Upper lobe of right lung (tissue), 1 donor: ENCODE measurements around the gene NOL9. TPM values are rescaled to one million over a fixed set of nuclear protein-coding genes. Genes with fewer than 3 reads are reported as not detected.

Source experiments
- ATAC-seq: fragments of 200-7000 bp; cut with Tn5 transposase; one replicate; pipeline ENCODE4 v1.9.1; 2020; ENCODE audit warnings: mild to moderate bottlenecking, moderate library complexity
- DNase-seq: peaks from one replicate; pipeline ENCODE4 v3.0.0-alpha.2; 2020
- H3K27ac ChIP-seq: fragments of 200-600 bp; one replicate; pipeline ENCODE4 v1.8.0; 2022
- H3K27me3 ChIP-seq: fragments of 200-600 bp; one replicate; pipeline ENCODE4 v1.8.0; 2022; ENCODE audit warnings: mild to moderate bottlenecking
- H3K36me3 ChIP-seq: fragments of 200-600 bp; one replicate; pipeline ENCODE4 v1.8.0; 2022
- H3K4me1 ChIP-seq: fragments of 200-600 bp; one replicate; pipeline ENCODE4 v1.8.0; 2022
- H3K4me3 ChIP-seq: fragments of 200-600 bp; one replicate; pipeline ENCODE4 v1.8.0; 2022; ENCODE audit warnings: mild to moderate bottlenecking
- H3K9me3 ChIP-seq: fragments of 200-600 bp; one replicate; pipeline ENCODE4 v1.8.0; 2022
- CTCF ChIP-seq: fragments of 200-600 bp; IDR thresholded peaks from one replicate; pipeline ENCODE4 v1.8.0; 2022; ENCODE audit warnings: antibody characterized with exemption
- intact Hi-C: fragments of 100-400 bp; cut with DNase I; formaldehyde crosslinking; loops from one replicate; pipeline ENCODE4 v1.11.0; 2022
- total RNA-seq: library from RNA; stranded (reverse); fragmentation: NEBNext Ultra II Directional; extraction: Animal tissue kit (Norgen Biotek cat#: 25700); gene quantifications from one replicate; pipeline ENCODE4 v1.2.1, GENCODE V29; 2021
- donor health status: DM: no; HTN: yes; CAD: no; lungs with severe emphysema.

The NOL9 gene
- total RNA-seq, 1 donor from 2014 or later = 23.6 TPM

- Histone ChIP-seq H3K27me3 (no peaks in the 10 kb centered on the region), H3K9me3 (no peaks in the 10 kb centered on the region), H3K36me3 (peaks cover 4% of the 10 kb centered on the region), H3K4me3 (no peak overlapping the region), H3K27ac (no peak overlapping the region), H3K4me1 (no peaks in the 10 kb centered on the region)
- no peak for TF ChIP-seq CTCF
- no peak for DNase-seq
- intact Hi-C loops = no loop called here
- peak; percentile 24 for ATAC-seq
These were observed 34.2 kb downstream of the NOL9 start for GRCh38 chr1:6519935-6520671.

- TF ChIP-seq CTCF = no peak
- Histone ChIP-seq H3K27ac (no peak overlapping the region), H3K9me3 (no peaks in the 10 kb centered on the region), H3K36me3 (no peaks in the 10 kb centered on the region), H3K4me1 (no peaks in the 10 kb centered on the region), H3K27me3 (no peaks in the 10 kb centered on the region), H3K4me3 (no peak overlapping the region)
- DNase-seq (no peak), ATAC-seq (no peak)
- intact Hi-C loops = no loop called here
These were observed 34.8 kb downstream of the NOL9 start for GRCh38 chr1:6519491-6519934.

GRCh38 chr1:6517435-6517851 lies 36.9 kb downstream of the NOL9 start:
- Histone ChIP-seq H3K27ac (no peak overlapping the region), H3K4me1 (no peaks in the 10 kb centered on the region), H3K9me3 (no peaks in the 10 kb centered on the region), H3K36me3 (no peaks in the 10 kb centered on the region), H3K4me3 (no peak overlapping the region), H3K27me3 (no peaks in the 10 kb centered on the region)
- intact Hi-C loops = no loop called here
- no peak for DNase-seq
- ATAC-seq = no peak
- no peak for TF ChIP-seq CTCF

GRCh38 chr1:6515771-6516170 lies 38.5 kb downstream of the NOL9 start:
- no peak for DNase-seq
- no peak overlapping the region for H3K27ac ChIP-seq
- no peak overlapping the region for H3K4me3 ChIP-seq
- H3K9me3 ChIP-seq = no peaks in the 10 kb centered on the region
- intact Hi-C loops = no loop called here
- no peaks in the 10 kb centered on the region for H3K36me3 ChIP-seq
- no peaks in the 10 kb centered on the region for H3K27me3 ChIP-seq
- no peak for TF ChIP-seq CTCF
- no peaks in the 10 kb centered on the region for H3K4me1 ChIP-seq
- peak; percentile 14 for ATAC-seq

GRCh38 chr1:6513320-6513801 lies 41.0 kb downstream of the NOL9 start:
- no peak for DNase-seq
- Histone ChIP-seq H3K27me3 (no peaks in the 10 kb centered on the region), H3K27ac (no peak overlapping the region), H3K36me3 (no peaks in the 10 kb centered on the region), H3K4me3 (no peak overlapping the region), H3K9me3 (no peaks in the 10 kb centered on the region), H3K4me1 (no peaks in the 10 kb centered on the region)
- TF ChIP-seq CTCF = no peak
- no peak for ATAC-seq
- intact Hi-C loops = no loop called here
